HepG2 (cell line): Measurements from ENCODE around the gene CAMTA2. TPM values are rescaled to one million over a fixed set of nuclear protein-coding genes. Genes with fewer than 3 reads are reported as not detected.

Experiments
- ELF3 ChIP-seq: IDR thresholded peaks from 2 replicates; pipeline ENCODE4 v1.6.1; 2016; ENCODE audit warnings: missing genetic modification reagents, missing compliant biosample characterization
- IKZF1 ChIP-seq: fragments of 450-650 bp; IDR thresholded peaks from 2 replicates; pipeline ENCODE4 v1.7.1; 2016
- KDM3A ChIP-seq: IDR thresholded peaks from 2 replicates; pipeline ENCODE4 v1.6.1; 2018; ENCODE audit warnings: low read depth, missing compliant biosample characterization
- MIXL1 ChIP-seq: IDR thresholded peaks from 2 replicates; pipeline ENCODE4 v1.6.1; 2016
- SUZ12 ChIP-seq: fragments of 150-350 bp; IDR thresholded peaks from 2 replicates; pipeline ENCODE4 v1.6.1; 2014; ENCODE audit warnings: low read depth, low read length
- TCF7 ChIP-seq: sonication (generic); IDR thresholded peaks from 2 replicates; pipeline ENCODE4 v1.6.1; 2016; ENCODE audit warnings: antibody characterized with exemption, low read depth
- WIZ ChIP-seq: sonication (generic); formaldehyde crosslinking; IDR thresholded peaks from 2 replicates; pipeline ENCODE4 v1.5.1; 2020; ENCODE audit warnings: mild to moderate bottlenecking, missing genetic modification reagents
- ZBTB40 ChIP-seq, 2 experiments: fragments of 450-650 bp in 1 of 2; sonication (generic) in 1 of 2; formaldehyde crosslinking in 1 of 2; IDR thresholded peaks; 2 replicates each; pipeline versions ENCODE4 v1.6.1 to v1.8.0; 2016 to 2022; ENCODE audit warnings: antibody characterized with exemption in 1 of 2, mild to moderate bottlenecking in 1 of 2, missing genetic modification reagents in 1 of 2
- ZFYVE20 ChIP-seq: sonication (generic); formaldehyde crosslinking; IDR thresholded peaks from 2 replicates; pipeline ENCODE4 v1.8.0; 2023; ENCODE audit warnings: low read depth, mild to moderate bottlenecking, moderate library complexity, missing genetic modification reagents, borderline replicate concordance
- ZNF44 ChIP-seq: sonication (generic); formaldehyde crosslinking; IDR thresholded peaks from 2 replicates; pipeline ENCODE4 v1.5.1; 2020; ENCODE audit warnings: mild to moderate bottlenecking, missing genetic modification reagents
- ZNF678 ChIP-seq: sonication (generic); formaldehyde crosslinking; IDR thresholded peaks from 2 replicates; pipeline ENCODE4 v1.4.0; 2020; ENCODE audit warnings: mild to moderate bottlenecking, missing genetic modification reagents
- ZNF75D ChIP-seq: sonication (generic); formaldehyde crosslinking; IDR thresholded peaks from 2 replicates; pipeline ENCODE4 v1.8.1; 2023; ENCODE audit warnings: missing genetic modification reagents, mild to moderate bottlenecking, borderline replicate concordance
- polyA plus RNA-seq, 8 experiments: library from polyadenylated mRNA; depleted of rRNA in 3 of 8; stranded (reverse) in 7 of 8; unstranded in 1 of 8; fragments of >200 nt; fragmentation: Illumina TruSeq in 4 of 8; extraction: Trizol in 4 of 8; gene quantifications; 2 replicates each; pipeline versions ENCODE4 v1.2.1 to v1.2.3, GENCODE V29; 2011 to 2016; ENCODE audit warnings: low read depth in 4 of 8, missing spikeins in 1 of 8, mixed read lengths in 1 of 8; ENCODE audit not compliant: insufficient read depth in 1 of 8
- total RNA-seq, 5 experiments: library from RNA; depleted of rRNA; stranded (reverse); fragments of >200 nt; fragmentation: Illumina TruSeq; extraction: Trizol; gene quantifications; 2 replicates each; pipeline ENCODE4 v1.2.3, GENCODE V29; 2016; ENCODE audit warnings: low read depth in 1 of 5
- TF ChIP-seq, protein P1 (sequence below): sonication (generic); formaldehyde crosslinking; IDR thresholded peaks from 2 replicates; pipeline ENCODE4 v1.4.0; 2020; ENCODE audit warnings: mild to moderate bottlenecking, missing genetic modification reagents
- TF ChIP-seq, protein P2 (sequence below): fragments of 450-650 bp; IDR thresholded peaks from 2 replicates; pipeline ENCODE4 v1.6.1; 2017
- TF ChIP-seq, protein P3 (sequence below): sonication (generic); formaldehyde crosslinking; conservative IDR thresholded peaks from 2 replicates; pipeline ENCODE4 v1.4.0; 2020; ENCODE audit warnings: mild to moderate bottlenecking, missing genetic modification reagents, moderate library complexity

CAMTA2 gene
- total and polyA plus RNA-seq, 2 of the 13 experiments (the other 11 are each of a cell fraction or from before 2014, with no cell fraction given): 4.1 to 7.1 TPM

- TF ChIP-seq, protein P1, sequence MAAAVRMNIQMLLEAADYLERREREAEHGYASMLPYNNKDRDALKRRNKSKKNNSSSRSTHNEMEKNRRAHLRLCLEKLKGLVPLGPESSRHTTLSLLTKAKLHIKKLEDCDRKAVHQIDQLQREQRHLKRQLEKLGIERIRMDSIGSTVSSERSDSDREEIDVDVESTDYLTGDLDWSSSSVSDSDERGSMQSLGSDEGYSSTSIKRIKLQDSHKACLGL (CRISPR knock-in tag): no peak
- 0 out of 2 replicates have a peak, but pooled peaks have one; percentile 23 for TF ChIP-seq ZNF44 (CRISPR knock-in tag)
- no peak for TF ChIP-seq KDM3A
- TF ChIP-seq ZBTB40 (IDR thresholded peaks at IDR 0.05): peak; percentile 55; the same call in 1 of the 2 replicates
- TF ChIP-seq ZBTB40 (CRISPR knock-in tag; IDR thresholded peaks at IDR 0.05): no peak
- TF ChIP-seq ZNF678 (CRISPR knock-in tag): no peak
- no peak for TF ChIP-seq ZFYVE20 (CRISPR knock-in tag)
- TF ChIP-seq, protein P2, sequence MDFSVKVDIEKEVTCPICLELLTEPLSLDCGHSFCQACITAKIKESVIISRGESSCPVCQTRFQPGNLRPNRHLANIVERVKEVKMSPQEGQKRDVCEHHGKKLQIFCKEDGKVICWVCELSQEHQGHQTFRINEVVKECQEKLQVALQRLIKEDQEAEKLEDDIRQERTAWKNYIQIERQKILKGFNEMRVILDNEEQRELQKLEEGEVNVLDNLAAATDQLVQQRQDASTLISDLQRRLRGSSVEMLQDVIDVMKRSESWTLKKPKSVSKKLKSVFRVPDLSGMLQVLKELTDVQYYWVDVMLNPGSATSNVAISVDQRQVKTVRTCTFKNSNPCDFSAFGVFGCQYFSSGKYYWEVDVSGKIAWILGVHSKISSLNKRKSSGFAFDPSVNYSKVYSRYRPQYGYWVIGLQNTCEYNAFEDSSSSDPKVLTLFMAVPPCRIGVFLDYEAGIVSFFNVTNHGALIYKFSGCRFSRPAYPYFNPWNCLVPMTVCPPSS: no peak
- no peak for TF ChIP-seq TCF7
- TF ChIP-seq ZNF75D (CRISPR knock-in tag): no peak
- peak; percentile 10; the same call in 1 of the 2 replicates for TF ChIP-seq ELF3 (CRISPR knock-in tag)
- TF ChIP-seq SUZ12: no peak
- TF ChIP-seq, protein P3, sequence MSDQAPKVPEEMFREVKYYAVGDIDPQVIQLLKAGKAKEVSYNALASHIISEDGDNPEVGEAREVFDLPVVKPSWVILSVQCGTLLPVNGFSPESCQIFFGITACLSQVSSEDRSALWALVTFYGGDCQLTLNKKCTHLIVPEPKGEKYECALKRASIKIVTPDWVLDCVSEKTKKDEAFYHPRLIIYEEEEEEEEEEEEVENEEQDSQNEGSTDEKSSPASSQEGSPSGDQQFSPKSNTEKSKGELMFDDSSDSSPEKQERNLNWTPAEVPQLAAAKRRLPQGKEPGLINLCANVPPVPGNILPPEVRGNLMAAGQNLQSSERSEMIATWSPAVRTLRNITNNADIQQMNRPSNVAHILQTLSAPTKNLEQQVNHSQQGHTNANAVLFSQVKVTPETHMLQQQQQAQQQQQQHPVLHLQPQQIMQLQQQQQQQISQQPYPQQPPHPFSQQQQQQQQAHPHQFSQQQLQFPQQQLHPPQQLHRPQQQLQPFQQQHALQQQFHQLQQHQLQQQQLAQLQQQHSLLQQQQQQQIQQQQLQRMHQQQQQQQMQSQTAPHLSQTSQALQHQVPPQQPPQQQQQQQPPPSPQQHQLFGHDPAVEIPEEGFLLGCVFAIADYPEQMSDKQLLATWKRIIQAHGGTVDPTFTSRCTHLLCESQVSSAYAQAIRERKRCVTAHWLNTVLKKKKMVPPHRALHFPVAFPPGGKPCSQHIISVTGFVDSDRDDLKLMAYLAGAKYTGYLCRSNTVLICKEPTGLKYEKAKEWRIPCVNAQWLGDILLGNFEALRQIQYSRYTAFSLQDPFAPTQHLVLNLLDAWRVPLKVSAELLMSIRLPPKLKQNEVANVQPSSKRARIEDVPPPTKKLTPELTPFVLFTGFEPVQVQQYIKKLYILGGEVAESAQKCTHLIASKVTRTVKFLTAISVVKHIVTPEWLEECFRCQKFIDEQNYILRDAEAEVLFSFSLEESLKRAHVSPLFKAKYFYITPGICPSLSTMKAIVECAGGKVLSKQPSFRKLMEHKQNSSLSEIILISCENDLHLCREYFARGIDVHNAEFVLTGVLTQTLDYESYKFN (CRISPR knock-in tag): peak; percentile 40; the same call in 1 of the 2 replicates
- TF ChIP-seq IKZF1: no peak
- TF ChIP-seq WIZ (CRISPR knock-in tag): no peak
- TF ChIP-seq MIXL1 (CRISPR knock-in tag): no peak
Measured at GRCh38 chr17:4939796-4940554, 47.5 kb downstream of the CAMTA2 start, which contains the start of the genes RNF167 and SLC25A11 (continued).
